Measurements from ENCODE around the gene CMKLR1.

DNA sequence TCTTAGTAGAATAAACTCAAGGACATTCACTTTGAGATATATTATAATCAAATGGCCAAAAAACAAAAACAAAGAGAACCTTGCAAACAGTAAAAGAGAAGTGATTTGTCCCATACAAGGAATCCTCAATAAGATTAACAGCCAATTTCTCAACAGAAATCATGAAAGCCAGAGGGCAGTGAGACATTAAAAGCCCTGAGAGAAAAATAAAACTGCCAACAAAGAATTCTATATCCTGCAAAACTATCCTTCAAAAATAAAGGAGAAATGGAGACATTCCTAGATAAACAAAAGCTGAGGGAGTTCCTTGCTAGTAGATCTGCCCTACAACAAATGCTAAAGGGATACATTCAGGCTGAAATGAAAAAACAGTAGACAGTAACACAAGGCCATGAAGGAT is 78.1 kb downstream of the CMKLR1 start:
- TF ChIP-seq POLR2AphosphoS5 (IDR thresholded peaks at IDR 0.05; ENCODE audit: low read depth, low read length) (no peak), REST (IDR thresholded peaks at IDR 0.05; ENCODE audit: insufficient read depth in 1 of 2, low read depth in 2 of 2, low read length in 2 of 2) (no peak), TAF1 (IDR thresholded peaks at IDR 0.05; ENCODE audit: borderline replicate concordance, insufficient read depth, low read length) (no peak), FOXP2 (optimal IDR thresholded peaks at IDR 0.05; ENCODE audit: borderline replicate concordance, extremely low read depth, extremely low read length, insufficient read depth) (no peak), SIN3A (IDR thresholded peaks at IDR 0.05; ENCODE audit: borderline replicate concordance, insufficient read depth, low read length) (no peak)
